HG02884 (cell line): ENCODE results near the gene TBL2.
"Not testable (repeated sequence)": the region's sequence is repeated elsewhere in the genome, so short reads cannot be mapped to it uniquely, and the experiment has no call there.

Experiments used
- ATAC-seq: cut with Tn5 transposase; IDR thresholded peaks from one replicate; pipeline ENCODE4 v1.9.1; 2021; ENCODE audit warnings: mild to moderate bottlenecking, moderate library complexity; ENCODE audit not compliant: unreplicated experiment

TBL2 gene

GRCh38 chr7:73537051-73537450 lies 41.3 kb downstream of the TBL2 start:
- ATAC-seq = no peak

GRCh38 chr7:73536479-73536878 lies 41.9 kb downstream of the TBL2 start:
- no peak for ATAC-seq

DNA sequence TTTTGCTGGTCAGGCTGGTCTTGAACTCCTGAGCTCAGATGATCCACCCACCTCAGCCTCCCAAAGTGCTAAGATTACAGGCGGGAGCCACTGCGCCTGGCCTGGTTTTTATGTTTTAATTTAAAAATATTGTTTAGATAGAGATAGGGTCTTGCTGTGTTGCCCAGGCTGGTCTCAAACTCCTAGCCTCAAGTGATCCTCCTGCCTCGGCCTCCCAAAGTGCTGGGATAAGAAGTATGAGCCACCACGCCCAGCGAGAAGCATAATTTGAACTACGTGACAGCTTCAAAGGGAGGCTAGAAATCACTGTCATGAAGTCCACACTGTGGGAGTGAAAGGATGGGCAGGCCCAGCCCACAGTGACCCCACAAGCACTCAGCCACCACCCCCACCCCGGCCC lies 42.5 kb downstream of the TBL2 start:
- ATAC-seq = not testable (repeated sequence)

- ATAC-seq = no peak
These were observed 44.6 kb downstream of the TBL2 start for GRCh38 chr7:73533742-73534141.

DNA sequence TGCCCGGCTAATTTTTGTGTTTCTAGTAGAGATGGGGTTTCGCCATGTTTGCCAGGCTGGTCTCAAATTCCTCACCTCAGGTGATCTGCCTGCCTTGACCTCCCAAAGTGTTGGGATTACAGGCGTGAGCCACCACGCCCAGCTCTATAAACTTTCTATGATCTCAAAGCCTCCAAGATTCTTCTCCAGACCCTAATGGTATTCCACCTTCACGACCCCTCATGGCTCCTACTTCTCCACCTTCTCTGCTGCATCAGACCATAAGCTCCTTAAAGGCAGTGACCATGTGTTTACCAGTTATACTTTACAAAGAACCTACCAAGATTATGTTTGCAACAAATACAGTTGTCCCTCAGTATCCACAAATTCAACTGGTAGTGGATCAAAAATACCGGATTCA lies 46.2 kb downstream of the TBL2 start:
- no peak for ATAC-seq

DNA sequence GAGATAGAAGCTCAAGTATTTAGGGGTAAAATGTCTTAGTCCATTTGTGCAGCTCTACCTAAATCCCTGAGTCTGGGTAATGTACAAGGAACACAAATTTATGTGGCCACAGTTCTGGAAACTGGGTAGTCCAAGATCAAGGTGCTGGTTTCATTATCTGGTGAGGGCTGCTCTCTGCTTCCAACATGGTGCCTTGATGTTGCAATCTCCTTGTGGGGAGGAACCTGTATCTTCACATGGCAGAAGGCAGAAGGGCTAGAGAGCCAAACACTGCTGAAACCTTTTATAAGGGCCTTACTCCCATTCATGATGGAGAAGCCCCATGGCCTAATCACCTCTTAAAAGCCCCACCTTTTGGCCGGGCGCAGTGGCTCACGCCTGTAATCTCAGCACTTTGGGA lies 47.6 kb downstream of the TBL2 start:
- no peak for ATAC-seq

DNA sequence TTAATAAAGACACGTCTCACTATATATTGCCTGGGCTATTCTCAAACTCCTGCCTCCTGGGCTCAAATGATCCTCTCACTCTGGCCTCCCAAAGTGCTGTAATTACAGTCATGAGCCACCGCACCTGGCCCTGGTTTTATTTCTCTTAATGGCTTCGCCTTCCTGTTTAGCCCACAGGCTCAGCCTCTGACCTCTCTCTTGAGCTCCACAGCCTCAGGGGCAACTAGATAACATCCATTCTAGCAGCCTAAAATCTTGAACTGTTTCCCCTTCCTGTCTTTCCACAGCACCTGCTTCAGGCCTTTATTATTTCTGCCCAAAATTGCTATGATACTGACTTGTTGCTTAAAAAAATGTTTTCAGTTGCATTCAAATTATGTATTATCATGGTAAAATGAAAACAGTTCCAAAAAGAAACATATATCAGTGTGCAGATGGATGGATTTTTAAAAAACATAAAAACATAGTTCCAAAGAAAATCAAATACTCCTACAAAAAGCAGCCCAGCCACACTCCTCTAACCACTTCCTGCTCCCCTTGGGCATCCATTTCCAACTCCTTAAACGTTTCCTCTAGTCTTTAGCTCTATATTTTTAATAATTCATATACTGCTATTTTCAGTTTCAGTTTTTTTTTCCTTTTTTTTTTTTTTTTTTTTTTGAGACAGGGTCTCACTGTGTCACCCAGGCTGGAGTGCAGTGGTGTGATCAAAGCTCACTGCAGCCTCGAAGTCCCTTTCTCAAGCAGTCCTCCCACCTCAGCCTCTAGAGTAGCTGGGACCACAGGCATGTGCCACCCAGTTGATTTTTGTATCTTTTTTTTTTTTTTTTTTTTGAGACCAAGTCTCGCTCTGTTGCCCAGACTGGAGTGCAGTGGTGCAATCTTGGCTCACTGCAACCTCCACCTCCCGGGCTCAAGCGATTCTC lies 51.2 kb downstream of the TBL2 start:
- no peak for ATAC-seq

- ATAC-seq = not testable (repeated sequence)
These were observed 52.3 kb downstream of the TBL2 start for GRCh38 chr7:73526158-73526494.

- ATAC-seq = peak; percentile 80
These were observed 56.1 kb downstream of the TBL2 start, which contains the start of gene BAZ1B for GRCh38 chr7:73522105-73522872. TSS of gene BAZ1B (minus strand) at chr7:73522293. CDS start at chr7:73521933, 360 bp downstream.

GRCh38 chr7:73521636-73522104 lies 56.7 kb downstream of the TBL2 start:
- peak; percentile 32 for ATAC-seq

DNA sequence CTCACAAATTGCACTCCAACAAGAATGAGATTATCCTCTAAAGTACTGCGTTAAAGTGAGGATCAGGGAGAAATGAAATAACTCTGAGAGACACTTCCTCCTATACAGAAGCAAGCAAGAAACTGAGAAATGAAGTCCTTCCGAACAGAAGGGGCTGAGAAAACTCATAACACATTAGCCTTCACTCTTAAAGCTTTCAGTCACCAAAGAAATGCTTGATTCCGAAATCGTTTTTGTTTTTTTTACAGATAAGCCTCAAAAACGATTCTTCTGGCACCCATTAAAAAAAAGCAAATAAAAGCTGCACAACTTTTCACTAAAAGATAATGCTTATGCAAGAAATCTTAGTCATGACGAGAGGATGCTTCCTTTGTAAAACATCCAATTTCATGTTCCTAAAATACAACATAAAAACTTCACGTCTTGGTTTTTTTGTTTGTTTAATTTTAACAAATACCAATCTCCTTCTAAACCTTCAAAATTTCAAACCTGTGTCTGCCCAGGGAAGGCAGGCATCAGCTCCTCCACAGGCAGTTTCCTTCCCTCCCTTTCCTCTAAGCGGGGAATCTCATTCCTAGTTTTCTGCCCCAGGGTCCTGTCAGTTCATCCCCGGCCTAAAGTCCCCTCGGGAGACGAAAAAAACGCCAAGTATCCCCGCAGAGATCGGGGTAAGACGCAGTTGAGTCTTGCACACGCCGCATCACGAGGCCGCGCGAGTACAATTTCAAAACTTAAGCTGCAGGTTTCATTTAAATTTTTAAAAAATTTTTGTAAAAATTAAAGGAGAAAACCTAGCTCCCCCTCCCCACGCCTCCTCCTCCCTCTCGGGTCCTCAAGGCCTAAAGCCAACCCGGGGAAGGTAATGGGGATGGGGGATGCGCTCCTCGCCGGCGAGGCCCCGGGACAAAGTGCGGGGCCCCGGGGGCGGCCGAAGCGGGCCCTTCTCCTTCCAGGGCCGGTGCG lies 57.4 kb downstream of the TBL2 start:
- no peak for ATAC-seq

GRCh38 chr7:73519867-73520672 lies 58.3 kb downstream of the TBL2 start:
- ATAC-seq = no peak

DNA sequence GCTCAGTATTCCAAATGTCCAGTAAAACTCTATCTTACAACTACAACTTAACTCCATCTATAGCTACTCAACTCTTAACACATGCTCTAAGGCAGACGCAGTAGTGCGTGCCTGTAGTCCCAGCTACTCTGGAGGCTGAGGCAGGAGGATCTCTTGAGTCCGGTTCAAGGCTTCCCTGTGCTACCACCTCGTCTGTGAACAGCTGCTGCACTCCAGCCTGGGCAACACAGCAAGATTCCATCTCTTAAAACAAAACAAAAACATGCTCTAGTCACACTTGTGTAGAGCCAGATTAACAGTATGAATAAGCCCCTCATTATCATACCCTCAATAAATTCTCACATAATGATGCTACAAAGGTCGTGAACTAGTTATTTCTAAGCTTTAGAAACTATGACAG lies 59.9 kb downstream of the TBL2 start:
- ATAC-seq = no peak
